HG03520 (cell line): ENCODE measurements around the gene LAIR2.
"Not testable (repeated sequence)": the region's sequence is repeated elsewhere in the genome, so short reads cannot be mapped to it uniquely, and the experiment has no call there.

Experiments used
- ATAC-seq: cut with Tn5 transposase; IDR thresholded peaks from one replicate; pipeline ENCODE4 v1.9.1; 2021; ENCODE audit warnings: mild to moderate bottlenecking, moderate library complexity; ENCODE audit not compliant: unreplicated experiment

LAIR2 gene

GRCh38 chr19:54492568-54492967, 10.1 kb upstream of the LAIR2 start:
- ATAC-seq, result no peak

- not testable (repeated sequence) for ATAC-seq
Measured at GRCh38 chr19:54493056-54493455, 9.6 kb upstream of the LAIR2 start.

GRCh38 chr19:54493967-54494585, 8.6 kb upstream of the LAIR2 start:
- no peak for ATAC-seq

GRCh38 chr19:54495284-54495683, 7.3 kb upstream of the LAIR2 start:
- not testable (repeated sequence) for ATAC-seq

- ATAC-seq, result not testable (repeated sequence)
Measured at GRCh38 chr19:54497747-54498450, 4.7 kb upstream of the LAIR2 start.

- not testable (repeated sequence) for ATAC-seq
Measured at GRCh38 chr19:54498451-54498772, 4.2 kb upstream of the LAIR2 start.

GRCh38 chr19:54505542-54505941, 2.9 kb downstream of the LAIR2 start:
- not testable (repeated sequence) for ATAC-seq

- no peak for ATAC-seq
Measured at GRCh38 chr19:54506079-54506478, 3.4 kb downstream of the LAIR2 start.

GRCh38 chr19:54507038-54507717, 4.5 kb downstream of the LAIR2 start:
- not testable (repeated sequence) for ATAC-seq

GRCh38 chr19:54507824-54508223, 5.2 kb downstream of the LAIR2 start:
- no peak for ATAC-seq

- not testable (repeated sequence) for ATAC-seq
Measured at GRCh38 chr19:54508487-54508886, 5.9 kb downstream of the LAIR2 start.

GRCh38 chr19:54509200-54509940, 6.7 kb downstream of the LAIR2 start:
- not testable (repeated sequence) for ATAC-seq

- no peak for ATAC-seq
Measured at GRCh38 chr19:54515156-54515555, 12.5 kb downstream of the LAIR2 start.

GRCh38 chr19:54517483-54517882, 14.9 kb downstream of the LAIR2 start:
- no peak for ATAC-seq

- peak; percentile 63 for ATAC-seq
Measured at GRCh38 chr19:54518844-54519243, 16.2 kb downstream of the LAIR2 start.

- ATAC-seq, result no peak
Measured at GRCh38 chr19:54521022-54521859, 18.6 kb downstream of the LAIR2 start.

- ATAC-seq, result no peak
Measured at GRCh38 chr19:54521860-54522513, 19.4 kb downstream of the LAIR2 start.

- ATAC-seq, result no peak
Measured at GRCh38 chr19:54523403-54523802, 20.8 kb downstream of the LAIR2 start.

GRCh38 chr19:54525636-54526035, 23.0 kb downstream of the LAIR2 start:
- no peak for ATAC-seq

GRCh38 chr19:54526972-54527371, 24.3 kb downstream of the LAIR2 start:
- ATAC-seq, result no peak
